Measurements from ENCODE around the gene GPR158. TPM values are rescaled to one million over a fixed set of nuclear protein-coding genes. Genes with fewer than 3 reads are reported as not detected.
A peak's percentile ranks its signal among the peaks of the same experiment; 100 is the strongest.

The GPR158 gene
- total and polyA plus RNA-seq, 2 donors from 2014 or later, result 0.09 to 0.22 TPM

DNA sequence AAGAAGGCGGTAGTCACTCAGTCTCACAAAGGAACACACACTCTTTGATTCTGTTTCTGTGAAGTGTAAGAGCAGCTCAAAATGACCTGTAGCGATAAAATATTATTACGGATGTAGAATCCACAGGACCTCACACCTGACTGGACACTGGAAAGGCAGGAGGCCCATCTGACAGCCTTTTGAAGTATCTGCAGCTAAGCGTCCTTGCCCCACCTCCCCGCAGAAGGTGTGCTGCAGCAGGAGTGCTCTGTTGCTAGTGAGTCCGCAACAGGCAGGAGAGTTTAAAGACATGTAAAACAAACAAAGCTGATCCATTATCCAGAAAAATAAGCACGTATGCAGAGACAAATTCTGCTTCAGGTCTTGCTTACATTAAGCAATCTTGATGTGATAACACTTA is 355.5 kb downstream of the GPR158 start:
- Histone ChIP-seq H3K27me3 (ENCODE audit: control insufficient read depth, insufficient read depth, low read length) (no peaks in the 10 kb centered on the region), H3K27ac (ENCODE audit: low read depth in 2 of 2, low read length in 2 of 2) (no peak overlapping the region), H3K9ac (ENCODE audit: low read length in 3 of 3) (no peak overlapping the region), H3K36me3 (ENCODE audit: control insufficient read depth in 2 of 3, insufficient read depth in 3 of 3, low read length in 3 of 3) (no peaks in the 10 kb centered on the region), H3K4me1 (ENCODE audit: control insufficient read depth in 2 of 3, insufficient read depth in 2 of 3, low read depth in 1 of 3, low read length in 3 of 3) (no peaks in the 10 kb centered on the region), H3K4me3 (ENCODE audit: low read length in 3 of 3) (no peak overlapping the region), H3K9me3 (ENCODE audit: control insufficient read depth in 2 of 3, insufficient read depth in 1 of 3, low read length in 3 of 3) (no peaks in the 10 kb centered on the region)
- DNase-seq, result peak in 1 of 5 donors; percentile 13
- TF ChIP-seq, protein P1, sequence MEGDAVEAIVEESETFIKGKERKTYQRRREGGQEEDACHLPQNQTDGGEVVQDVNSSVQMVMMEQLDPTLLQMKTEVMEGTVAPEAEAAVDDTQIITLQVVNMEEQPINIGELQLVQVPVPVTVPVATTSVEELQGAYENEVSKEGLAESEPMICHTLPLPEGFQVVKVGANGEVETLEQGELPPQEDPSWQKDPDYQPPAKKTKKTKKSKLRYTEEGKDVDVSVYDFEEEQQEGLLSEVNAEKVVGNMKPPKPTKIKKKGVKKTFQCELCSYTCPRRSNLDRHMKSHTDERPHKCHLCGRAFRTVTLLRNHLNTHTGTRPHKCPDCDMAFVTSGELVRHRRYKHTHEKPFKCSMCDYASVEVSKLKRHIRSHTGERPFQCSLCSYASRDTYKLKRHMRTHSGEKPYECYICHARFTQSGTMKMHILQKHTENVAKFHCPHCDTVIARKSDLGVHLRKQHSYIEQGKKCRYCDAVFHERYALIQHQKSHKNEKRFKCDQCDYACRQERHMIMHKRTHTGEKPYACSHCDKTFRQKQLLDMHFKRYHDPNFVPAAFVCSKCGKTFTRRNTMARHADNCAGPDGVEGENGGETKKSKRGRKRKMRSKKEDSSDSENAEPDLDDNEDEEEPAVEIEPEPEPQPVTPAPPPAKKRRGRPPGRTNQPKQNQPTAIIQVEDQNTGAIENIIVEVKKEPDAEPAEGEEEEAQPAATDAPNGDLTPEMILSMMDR (IDR thresholded peaks at IDR 0.05; ENCODE audit: borderline replicate concordance, extremely low read depth, insufficient read depth), result no peak
- no peak for FAIRE-seq
- intact Hi-C loops (cut with DNase I), result no loop called here

DNA sequence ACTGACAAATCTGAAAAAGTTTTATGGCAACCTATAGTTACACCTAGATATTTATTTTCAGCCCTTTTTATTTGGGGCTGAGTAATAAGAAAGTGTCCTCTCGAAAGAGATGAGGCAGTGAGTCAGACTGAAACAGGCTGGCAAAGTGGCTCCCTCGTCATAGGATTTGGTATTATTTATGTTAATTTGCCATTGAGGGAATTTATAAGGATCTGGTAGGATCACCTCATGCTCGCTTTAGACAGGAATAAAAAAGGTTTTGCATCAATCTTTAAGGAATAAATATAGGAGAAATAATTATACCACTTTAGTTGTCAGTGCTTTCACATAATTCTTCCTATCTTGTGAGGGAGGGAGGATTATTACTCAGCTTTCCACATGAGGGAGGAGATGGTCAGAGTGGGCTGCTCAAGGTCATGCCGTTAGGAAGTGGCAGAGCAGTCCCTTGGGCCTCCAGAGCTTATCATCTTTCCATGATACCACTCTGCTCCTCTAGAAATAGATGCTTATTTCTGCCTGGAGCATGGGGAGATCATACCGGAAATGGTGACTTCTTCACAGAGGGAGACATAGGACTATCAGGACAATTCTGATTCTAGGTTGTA is 356.8 kb downstream of the GPR158 start:
- DNase-seq (no peak), FAIRE-seq (no peak)
- TF ChIP-seq, protein P1 (IDR thresholded peaks at IDR 0.05; ENCODE audit: borderline replicate concordance, extremely low read depth, insufficient read depth), result no peak
- H3K27me3 ChIP-seq (ENCODE audit: control insufficient read depth, insufficient read depth, low read length), result no peaks in the 10 kb centered on the region
- no peaks in the 10 kb centered on the region for H3K36me3 ChIP-seq (ENCODE audit: control insufficient read depth in 2 of 3, insufficient read depth in 3 of 3, low read length in 3 of 3)
- no peaks in the 10 kb centered on the region for H3K9me3 ChIP-seq (ENCODE audit: control insufficient read depth in 2 of 3, insufficient read depth in 1 of 3, low read length in 3 of 3)
- intact Hi-C loops (cut with DNase I), result no loop called here
- no peak overlapping the region for H3K4me3 ChIP-seq (ENCODE audit: low read length in 3 of 3)
- H3K27ac ChIP-seq (ENCODE audit: low read depth in 2 of 2, low read length in 2 of 2), result no peak overlapping the region
- no peaks in the 10 kb centered on the region for H3K4me1 ChIP-seq (ENCODE audit: control insufficient read depth in 2 of 3, insufficient read depth in 2 of 3, low read depth in 1 of 3, low read length in 3 of 3)
- H3K9ac ChIP-seq (ENCODE audit: low read length in 3 of 3), result no peak overlapping the region

DNA sequence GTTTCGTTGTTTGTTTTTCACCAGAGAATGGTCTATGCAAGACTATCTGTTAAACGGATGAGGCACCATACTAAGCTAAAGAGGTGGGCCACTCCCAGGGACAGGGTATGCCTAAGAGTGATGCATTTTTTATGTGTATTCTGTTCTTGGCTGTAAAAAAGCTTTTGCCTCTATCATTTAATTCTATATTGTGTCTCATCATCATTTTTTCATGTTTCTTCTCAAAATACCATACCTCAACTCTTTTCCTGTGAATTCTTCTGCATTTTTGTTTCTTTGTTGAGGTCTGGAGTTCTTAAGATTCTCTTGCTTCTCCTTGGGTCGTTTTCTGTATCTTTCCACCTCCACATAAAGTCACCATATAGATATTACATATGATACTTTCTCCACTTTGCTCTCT is 357.4 kb downstream of the GPR158 start:
- H3K4me1 ChIP-seq (ENCODE audit: control insufficient read depth in 2 of 3, insufficient read depth in 2 of 3, low read depth in 1 of 3, low read length in 3 of 3), result no peaks in the 10 kb centered on the region
- no peak overlapping the region for H3K9ac ChIP-seq (ENCODE audit: low read length in 3 of 3)
- TF ChIP-seq, protein P1 (IDR thresholded peaks at IDR 0.05; ENCODE audit: borderline replicate concordance, extremely low read depth, insufficient read depth), result no peak
- H3K9me3 ChIP-seq (ENCODE audit: control insufficient read depth in 2 of 3, insufficient read depth in 1 of 3, low read length in 3 of 3), result no peaks in the 10 kb centered on the region
- H3K27ac ChIP-seq (ENCODE audit: low read depth in 2 of 2, low read length in 2 of 2), result no peak overlapping the region
- DNase-seq (no peak), FAIRE-seq (no peak)
- H3K36me3 ChIP-seq (ENCODE audit: control insufficient read depth in 2 of 3, insufficient read depth in 3 of 3, low read length in 3 of 3), result no peaks in the 10 kb centered on the region
- H3K27me3 ChIP-seq (ENCODE audit: control insufficient read depth, insufficient read depth, low read length), result no peaks in the 10 kb centered on the region
- H3K4me3 ChIP-seq (ENCODE audit: low read length in 3 of 3), result no peak overlapping the region
- intact Hi-C loops (cut with DNase I), result no loop called here

DNA sequence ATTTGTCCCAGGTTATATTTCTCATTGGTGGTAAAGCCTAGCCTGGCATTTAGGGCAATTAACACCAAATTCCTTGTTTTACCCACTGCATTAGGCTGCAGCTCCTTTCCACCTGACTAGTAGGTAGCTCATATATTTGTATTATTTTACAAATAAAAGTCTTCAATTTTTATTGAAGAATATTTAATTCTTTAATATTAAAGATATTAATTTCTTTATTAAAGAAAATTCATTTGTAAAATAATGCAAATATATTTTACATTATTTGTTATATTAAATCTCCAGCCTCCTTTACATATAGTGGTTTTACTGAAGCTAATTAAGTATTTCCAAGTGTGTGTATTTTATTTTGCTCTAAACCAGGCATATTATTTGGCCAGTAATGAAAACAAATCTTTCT is 361.2 kb downstream of the GPR158 start:
- Histone ChIP-seq H3K27ac (ENCODE audit: low read depth in 2 of 2, low read length in 2 of 2) (no peak overlapping the region), H3K27me3 (ENCODE audit: control insufficient read depth, insufficient read depth, low read length) (no peaks in the 10 kb centered on the region), H3K4me3 (ENCODE audit: low read length in 3 of 3) (no peak overlapping the region), H3K36me3 (ENCODE audit: control insufficient read depth in 2 of 3, insufficient read depth in 3 of 3, low read length in 3 of 3) (no peaks in the 10 kb centered on the region), H3K9me3 (ENCODE audit: control insufficient read depth in 2 of 3, insufficient read depth in 1 of 3, low read length in 3 of 3) (no peaks in the 10 kb centered on the region), H3K9ac (ENCODE audit: low read length in 3 of 3) (no peak overlapping the region), H3K4me1 (ENCODE audit: control insufficient read depth in 2 of 3, insufficient read depth in 2 of 3, low read depth in 1 of 3, low read length in 3 of 3) (no peaks in the 10 kb centered on the region)
- intact Hi-C loops (cut with DNase I), result no loop called here
- FAIRE-seq (no peak), DNase-seq (no peak)
- TF ChIP-seq, protein P1 (IDR thresholded peaks at IDR 0.05; ENCODE audit: borderline replicate concordance, extremely low read depth, insufficient read depth), result no peak
